Amniotic epithelial cell (primary cell): ENCODE measurements around the gene CDK17.
"Not testable (repeated sequence)": the region's sequence is repeated elsewhere in the genome, so short reads cannot be mapped to it uniquely, and the experiment has no call there.

Experiments used
- DNase-seq: peaks from one replicate; pipeline ENCODE4 v3.0.0-alpha.2; 2010; ENCODE audit warnings: low read depth

The CDK17 gene

DNA sequence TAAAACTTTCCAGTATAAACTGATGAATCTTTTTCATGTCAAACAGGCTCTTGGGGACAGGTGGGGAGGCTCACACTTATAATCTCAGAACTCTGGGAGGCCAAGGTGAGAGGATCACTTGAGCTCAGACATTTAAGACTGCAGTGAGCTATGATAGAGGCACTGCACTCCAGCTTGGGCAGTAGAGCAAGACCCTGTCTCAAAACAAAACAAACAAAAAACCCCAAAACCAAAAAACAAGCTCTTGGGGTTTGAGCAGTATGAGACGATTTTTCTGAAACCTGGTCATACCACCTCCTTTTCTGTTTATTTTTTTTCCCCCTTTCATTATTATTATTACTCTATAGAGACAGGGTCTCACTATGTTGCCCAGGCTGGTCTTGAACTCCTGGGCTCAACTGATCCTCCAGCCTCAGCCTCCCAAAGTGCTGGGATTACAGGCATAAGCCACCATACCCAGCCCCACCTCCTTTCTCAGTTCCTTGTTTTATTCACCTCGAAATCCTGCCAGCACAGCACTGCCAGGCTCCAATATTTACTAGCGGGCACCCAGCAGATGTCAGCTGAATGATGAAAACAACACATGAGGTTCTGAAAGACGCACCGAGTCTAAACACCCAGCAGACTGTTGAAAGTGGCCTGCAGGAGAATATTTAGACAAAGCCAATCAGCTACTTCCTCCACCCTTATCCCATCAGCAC is 19.5 kb upstream of the CDK17 start:
- DNase-seq = no peak

DNA sequence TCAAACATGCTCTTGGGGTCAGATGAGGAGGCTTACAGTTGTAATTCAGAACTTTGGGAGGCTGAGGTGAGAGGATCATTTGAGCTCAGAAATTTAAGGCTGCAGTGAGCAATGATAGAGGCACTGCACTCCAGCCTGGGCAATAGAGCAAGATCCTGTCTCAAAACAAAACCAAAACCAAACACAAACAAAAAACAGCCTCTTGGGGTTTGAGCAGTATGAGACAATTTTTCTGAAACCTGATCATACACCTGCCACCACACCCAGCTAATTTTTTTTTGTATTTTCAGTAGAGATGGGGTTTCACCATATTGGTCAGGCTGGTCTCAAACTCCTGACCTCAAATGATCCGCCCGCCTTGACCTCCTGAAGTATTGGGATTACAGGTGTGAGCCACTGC is 17.4 kb upstream of the CDK17 start:
- not testable (repeated sequence) for DNase-seq

DNA sequence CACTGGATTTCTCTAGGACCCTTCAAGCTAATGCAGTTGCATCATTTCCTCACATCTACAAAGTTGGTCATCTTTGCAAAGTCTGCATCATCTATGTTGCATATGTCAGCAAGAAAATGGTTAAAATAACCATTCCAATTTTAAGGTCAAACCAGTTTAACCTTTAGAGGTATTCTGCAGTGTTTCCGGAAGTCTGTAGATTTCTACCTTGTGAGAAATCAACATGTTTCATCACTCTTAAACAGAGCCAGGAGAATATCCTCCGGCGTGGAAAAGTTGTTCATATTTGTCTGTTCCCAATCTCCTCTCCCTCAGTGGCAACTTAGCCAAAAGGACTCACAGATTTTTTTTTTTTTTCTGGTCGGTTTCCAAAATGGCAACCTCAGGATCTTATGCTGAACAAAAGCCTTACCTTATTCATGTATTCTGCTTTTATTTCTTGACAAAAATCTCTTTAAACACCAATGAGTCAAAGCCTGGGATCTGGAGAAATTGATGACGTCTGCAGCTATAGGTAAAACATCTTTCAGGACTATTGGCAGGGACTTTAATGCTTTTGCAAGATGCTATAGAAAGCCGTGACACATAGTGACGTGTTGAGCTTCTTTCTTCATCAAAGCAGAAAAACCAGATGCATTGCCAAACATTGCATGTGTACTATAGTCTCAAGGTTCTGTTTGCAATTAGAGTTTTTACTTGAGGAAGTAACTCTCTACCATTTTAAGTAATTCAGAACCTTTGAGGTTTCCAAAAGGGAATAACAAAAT is 16.0 kb upstream of the CDK17 start:
- peak; percentile 78 for DNase-seq

DNA sequence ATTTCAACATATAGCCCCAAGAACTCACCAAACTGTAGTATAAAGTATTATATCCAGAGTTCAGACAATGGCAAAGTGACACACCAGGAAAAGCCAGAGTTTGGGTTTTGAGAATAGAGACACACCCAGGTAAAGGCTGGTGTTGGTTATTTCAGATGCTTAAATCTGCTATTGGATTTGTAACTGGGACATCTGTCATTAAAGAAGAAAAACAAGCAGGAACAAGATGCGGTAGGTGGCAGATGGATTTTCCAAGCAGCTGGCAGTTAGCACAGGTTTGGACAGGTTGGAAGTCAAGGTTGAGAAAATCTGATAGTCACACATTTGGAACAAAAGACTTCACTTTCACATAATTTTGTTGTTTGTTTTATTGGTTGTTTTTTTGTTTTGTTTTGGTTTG is 14.4 kb upstream of the CDK17 start:
- no peak for DNase-seq

DNA sequence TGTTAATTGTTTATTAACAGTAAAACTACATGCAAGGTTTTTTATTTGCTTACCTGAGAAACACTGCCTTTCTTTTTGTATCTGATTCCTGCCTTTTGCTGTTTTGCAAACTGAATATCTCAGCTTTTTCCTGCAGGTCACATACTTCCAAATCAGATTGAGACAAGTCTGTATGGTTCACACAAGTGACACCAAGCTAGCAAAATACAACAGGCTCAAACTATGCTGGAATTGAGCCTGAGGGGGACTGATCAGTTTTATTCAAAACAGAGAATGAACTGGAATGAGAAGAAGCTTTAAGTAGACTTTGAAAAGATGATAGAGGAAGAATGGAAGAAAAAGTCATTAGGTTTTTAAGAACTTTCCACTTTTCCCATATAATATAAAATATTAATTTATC is 12.2 kb upstream of the CDK17 start:
- no peak for DNase-seq

DNA sequence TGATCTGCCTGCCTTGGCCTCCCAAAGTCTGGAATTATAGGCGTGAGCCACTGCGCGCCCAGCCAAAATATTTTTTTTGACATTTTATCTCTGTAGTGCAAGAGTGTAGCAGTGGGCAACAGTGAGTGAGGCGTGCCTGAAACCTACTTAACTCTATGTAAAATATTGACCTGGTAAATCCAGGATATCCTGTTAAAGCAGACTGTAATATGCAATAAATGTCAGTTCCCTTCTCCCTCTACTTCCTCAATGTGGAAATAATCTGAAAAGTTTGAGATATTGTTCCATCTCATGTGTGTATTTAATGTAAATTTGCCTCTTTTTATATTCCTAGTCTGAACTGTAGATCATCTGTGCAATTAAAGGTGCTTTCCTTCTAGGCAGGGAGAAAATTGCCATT is 9.5 kb upstream of the CDK17 start:
- no peak for DNase-seq

DNA sequence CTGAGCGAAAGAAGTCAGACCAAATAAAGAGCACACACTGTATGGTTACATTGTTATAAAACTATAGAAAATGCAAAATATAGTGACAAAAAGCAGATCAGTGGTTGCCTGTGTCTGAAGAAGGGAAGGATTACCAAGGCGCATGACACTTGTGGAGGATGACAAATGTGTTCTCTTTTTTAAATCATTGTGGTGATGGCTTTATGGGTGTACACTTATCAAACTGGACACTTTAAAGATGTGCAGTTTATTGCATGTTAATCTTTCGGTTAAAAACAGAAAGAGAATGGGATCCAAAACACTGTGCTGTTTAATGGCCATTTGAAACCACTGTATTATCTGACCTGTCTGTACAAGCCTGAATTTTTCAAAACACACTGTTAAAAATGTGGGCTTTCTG is 8.8 kb upstream of the CDK17 start:
- DNase-seq = no peak

DNA sequence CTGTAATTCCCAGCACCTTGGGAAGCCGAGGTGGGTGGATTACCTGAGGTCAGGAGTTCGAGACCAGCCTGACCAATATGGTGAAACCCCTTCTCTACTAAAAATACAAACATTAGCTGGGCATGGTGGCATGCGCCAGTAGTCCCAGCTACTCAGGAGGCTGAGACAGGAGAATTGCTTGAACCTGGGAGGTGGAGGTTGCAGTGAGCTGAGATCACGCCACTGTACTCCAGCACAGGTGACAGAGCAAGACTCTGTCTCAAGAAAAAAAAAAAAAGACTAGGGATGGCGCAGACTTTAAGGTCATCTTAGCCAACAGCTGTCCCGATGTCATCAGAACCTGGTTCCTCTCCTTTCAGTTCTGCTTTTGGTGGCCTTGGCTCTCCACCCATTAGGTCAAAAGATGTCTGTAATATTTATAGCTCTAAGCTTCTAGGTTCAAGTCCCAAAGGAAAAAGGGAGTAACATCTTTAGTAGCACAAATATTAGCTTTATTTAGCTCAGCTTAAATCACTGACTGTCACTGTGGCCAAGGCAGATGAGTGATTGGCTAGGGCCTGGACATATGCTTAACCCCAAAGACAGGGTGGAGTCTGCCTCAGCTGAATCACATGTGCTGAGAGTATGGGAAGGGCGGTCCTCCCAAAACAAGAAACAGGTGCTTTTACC is 7.3 kb upstream of the CDK17 start:
- not testable (repeated sequence) for DNase-seq

DNA sequence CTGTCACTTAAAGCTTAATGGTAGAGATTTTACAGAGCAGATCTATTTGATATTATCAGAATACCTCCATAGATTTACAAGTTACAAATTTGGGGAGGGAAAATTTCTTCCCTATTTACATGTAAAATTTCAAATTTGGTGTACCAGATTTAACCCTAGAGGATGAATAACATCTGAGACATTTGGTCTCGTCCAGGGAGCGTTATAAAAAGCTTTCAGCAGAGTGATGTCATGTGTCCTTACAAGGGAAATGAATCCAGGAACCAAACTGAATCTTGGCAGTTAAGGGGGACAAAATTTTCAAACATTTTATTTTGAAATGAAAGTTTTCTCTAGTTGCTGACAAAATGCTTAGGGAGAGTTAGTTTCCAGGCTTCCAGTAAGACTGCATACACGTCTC is 4.5 kb upstream of the CDK17 start:
- no peak for DNase-seq

DNA sequence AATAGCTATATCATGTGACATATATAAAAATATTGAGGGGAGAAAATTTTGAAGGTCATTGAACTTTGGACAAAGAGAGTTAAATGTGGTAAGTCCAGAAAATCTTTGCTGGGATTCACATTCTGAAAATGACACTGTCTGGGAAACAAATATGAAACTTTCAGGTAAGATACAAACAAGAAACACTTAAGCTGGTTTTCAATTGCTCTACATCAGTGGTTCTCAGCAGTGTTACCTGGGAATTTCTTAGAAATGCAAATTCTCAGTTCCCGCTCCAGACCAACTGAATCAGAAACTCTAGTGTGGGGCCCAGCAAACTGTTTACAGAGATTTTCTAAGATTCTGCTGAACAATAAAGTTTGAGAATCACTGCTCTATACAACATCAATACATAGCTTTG is 3.6 kb upstream of the CDK17 start:
- DNase-seq = no peak

DNA sequence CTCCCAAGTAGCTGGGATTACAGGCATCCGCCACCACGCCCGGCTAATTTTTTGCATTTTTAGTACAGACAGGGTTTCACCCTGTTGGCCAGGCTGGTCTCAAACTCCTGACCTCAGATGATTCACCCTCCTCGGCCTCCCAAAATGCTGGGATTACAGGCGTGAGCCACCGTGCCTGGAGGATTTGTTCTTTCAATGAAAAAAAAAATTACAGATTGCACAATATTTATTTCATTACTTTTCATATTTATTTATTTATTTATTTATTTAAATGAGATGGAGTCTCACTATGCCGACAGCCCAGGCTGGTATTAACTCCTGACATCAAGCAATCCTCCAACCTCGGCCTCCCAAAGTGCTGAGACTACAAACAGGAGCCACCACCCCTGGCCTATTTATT is 2.3 kb upstream of the CDK17 start:
- DNase-seq = not testable (repeated sequence)

DNA sequence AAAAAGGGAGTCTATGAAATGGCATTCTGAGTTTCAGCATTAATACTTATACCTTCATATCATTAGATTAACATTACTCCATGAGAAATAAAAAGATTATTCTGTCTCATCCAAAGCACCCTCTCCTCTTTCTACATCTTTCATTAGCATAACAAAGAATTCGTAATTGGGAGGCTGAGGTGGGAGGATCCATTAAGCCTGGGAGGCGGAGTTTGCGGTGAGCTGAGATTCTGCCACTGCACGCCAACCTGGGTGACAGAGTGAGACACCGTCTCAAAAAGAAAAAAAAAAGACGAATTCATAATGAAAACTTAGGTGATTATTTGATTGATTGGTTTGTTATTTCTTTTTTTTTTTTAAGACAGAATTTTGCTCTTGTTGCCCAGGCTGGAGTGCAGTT is 1.8 kb upstream of the CDK17 start:
- DNase-seq = no peak

DNA sequence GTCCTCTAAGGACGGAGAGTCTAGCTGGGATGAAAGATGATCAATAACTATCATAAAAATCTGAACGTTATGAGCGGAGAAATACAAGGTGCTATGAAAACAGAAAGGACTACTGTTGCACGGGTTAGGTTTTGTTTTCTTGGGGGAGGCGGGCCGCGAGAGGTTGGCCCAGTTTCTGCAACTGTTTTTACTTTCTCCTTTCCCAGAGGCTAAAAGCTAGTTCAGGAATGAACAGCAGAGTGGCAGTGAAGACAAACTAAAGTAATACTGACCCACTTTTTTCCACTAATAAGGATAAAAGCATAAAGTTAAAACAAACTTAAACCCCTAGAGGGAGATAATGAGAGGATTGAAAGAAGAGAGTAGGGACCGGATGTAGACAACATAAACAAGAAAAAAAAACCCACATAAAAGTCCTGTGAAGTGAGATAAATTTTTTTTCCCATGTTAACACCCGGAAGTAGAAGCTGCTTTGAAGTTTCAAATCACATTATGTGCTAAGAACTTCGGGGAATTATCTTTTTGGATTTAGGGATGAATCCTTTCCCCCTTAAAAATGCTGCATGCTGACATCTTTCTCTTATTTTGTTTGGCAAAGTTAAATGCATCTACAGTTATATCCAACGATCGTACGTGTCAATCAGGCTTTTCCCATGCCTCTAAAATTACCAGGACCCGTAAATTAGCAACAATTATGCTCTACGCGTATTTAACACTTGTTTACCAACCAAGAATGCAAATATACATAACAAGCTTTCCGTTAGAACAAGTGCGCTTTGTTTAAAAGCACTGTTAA is 1.0 kb upstream of the CDK17 start:
- peak; percentile 90 for DNase-seq

DNA sequence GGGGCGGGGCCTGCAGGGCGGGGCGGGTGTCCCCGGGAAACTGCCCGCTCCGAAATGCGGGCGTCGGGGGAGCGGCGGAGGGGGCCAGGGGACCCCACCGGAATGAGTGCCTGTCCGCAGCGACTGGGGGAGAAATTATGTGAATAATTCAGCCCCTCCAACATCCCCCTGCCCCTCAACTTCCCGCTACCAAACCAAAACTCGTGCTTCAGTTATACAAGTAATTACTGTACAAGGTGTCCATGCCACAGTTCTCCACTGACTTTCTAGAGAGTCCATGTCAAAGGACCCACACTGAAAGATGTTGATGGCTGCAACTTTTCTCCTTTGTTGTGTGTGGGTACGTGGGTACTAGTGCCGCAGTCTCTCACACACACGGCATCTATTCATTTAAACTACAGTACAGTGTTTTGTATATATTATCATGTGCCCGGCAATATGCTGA is 414 bp upstream of the CDK17 start:
- DNase-seq = no peak

DNA sequence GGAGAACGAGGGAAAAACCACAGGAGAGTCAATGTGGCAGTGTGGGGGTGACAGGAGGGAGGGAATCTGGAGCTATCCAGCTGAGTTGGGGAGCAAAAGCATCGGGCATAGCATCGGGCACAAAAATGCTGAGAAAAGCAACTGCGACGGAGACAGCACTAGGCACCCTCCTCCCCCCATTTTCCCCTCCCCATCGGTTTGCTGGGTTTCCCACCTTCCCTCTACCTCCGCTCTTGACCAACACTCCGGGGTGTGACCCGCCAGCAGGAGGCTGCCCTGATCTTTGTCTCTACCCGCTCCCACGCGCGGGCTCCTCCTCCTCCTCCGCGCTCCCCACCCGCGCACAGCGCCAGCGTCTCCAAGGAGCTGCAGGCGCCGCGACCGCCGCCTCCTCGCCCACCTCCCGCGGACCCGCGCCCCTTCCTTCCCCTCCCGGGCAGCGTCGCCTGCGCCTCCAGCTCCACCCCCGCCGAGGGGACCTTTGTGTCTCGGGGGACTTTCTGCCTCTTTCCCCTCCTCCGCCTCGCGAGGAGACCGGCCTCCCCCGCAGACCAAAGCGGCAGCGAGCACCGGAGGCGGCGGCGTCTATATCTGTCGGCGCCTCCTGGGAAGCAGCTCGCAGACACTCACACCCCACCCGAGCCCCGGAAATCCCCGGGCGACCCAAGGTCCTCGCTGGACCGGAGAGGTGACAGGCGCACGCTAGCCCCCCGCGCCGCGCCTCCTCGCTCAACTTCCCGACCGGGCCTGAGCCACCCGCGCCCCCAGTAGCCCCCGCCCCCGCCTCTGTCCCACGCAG is 920 bp downstream of the CDK17 start:
- DNase-seq = peak; percentile 79

DNA sequence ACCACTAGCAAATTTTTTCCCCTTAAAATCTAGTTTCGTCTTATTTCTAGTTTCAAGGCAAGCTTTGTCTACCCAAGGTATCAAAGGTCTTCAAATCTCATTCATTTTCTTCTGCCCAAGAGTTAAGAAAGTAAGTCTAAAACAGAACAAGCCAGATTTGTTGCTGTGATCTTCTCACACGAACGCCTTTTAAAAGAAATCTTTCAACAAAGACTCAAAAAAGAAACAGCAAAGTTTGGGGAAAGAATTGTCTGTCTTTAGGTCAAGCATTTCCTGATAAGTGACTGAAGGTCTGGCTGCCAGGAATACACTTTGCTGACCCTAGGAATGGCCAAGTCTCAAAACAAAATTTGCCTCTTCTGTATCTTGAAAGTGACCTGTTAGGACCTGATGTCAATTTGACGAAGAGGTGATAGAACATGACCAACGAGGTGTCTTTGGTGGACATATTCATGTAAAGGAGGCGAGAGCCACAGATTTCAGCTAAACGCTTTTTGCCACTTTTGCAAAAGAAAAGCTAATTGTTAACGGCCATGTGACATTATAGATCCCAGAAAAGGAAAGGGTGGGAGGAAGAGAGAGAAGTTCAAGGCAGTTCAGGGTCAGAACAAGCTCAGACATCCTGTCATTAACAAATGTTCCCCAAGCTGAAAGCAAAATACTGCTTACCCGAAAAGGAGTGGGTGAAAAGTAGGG is 1.7 kb downstream of the CDK17 start:
- no peak for DNase-seq

DNA sequence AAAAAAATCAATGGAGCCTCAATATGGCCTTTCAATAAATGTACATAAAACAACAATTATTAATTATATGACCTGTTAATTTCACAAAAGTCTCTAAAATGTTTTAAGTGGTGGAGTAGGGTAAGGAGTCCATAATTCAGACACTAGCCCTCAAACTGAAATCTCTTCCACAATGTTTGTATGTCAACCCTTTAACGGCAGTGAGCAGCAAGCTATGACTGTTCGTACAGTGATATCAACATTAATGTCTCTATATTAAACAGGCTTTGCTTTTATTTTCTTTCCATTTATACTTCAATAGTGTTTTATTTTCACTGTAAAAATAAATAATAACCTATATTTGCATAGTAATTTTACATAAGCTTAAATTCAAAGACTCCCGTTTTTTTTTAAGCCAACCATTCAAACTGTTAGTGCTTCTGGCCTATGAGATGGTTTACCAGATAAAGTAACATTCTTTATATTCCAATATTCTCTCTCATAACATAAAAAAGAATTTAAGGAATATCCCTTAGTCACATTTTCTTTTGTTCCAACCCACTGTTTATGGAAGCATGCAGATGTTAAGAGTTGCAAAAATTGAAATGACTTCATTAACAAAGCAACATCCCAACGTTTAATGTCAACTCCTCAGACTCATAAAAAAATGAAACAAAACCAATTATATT is 2.3 kb downstream of the CDK17 start:
- DNase-seq = no peak

DNA sequence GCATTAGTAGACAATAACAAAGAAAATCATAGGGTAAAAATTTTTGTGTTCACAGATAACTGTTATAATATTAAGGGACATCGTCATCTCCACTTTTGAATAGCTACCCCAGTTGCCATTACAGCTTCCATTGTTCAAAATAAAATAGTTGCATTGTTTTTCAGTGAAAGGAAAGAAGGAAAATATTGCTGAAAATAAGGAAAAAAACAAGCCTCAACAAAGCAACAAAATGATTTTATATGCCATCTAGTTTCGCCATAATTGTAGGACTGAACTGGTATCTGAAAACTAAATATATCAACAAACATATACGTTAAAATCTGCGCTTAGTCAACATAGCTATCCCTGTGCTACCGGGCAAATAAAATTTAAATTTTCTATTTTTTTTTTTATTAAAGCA is 3.3 kb downstream of the CDK17 start:
- no peak for DNase-seq

DNA sequence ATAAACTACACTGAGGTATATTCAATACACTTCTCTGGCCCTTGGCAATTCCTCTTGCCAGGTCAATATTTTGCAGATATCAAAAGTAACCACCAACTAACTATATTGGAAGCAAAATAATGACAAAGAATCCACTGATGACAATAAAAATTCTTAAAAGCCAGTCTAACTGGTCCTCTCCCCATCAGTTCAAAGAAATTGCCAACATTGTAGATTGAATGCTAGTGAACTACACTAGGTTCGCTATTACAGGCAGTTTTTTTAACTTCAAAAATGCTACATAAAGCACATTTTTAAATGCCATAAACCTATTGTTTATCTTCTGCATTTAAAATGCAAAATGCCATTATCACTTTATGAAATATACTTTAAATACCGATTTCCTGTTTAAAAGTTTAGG is 4.0 kb downstream of the CDK17 start:
- DNase-seq = no peak

DNA sequence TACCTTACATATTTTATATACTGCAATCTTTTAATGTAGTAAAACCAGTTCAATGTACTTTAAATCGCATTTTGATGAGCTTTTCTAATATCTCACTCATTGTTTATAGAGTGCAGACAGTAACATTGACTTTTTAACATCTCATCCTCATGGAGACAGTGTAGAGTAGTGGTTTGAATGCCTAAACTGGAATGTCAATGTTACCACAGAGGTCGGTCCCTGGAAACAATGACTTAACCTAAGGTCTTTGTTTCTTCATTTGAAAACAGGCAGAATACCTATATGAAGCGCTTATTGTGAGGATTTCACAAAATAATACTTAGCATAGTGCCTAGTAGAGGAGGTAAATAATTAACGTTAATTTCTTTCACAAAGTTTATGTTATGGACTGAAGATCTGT is 5.0 kb downstream of the CDK17 start:
- no peak for DNase-seq
